ENCODE results near the gene CKAP4.

CKAP4 gene

GRCh38 chr12:106251631-106252455, 4.0 kb upstream of the CKAP4 start:
- Histone ChIP-seq H3K4me1 (ENCODE audit: control insufficient read depth, insufficient read depth, low read length) (peaks cover 9% of the 10 kb centered on the region), H3K9ac (ENCODE audit: low read depth, low read length) (no peak overlapping the region), H3K27me3 (ENCODE audit: control insufficient read depth, insufficient read depth, low read length) (no peaks in the 10 kb centered on the region), H3K9me3 (replicated peaks; ENCODE audit: low read length) (no peaks in the 10 kb centered on the region), H3K4me3 (ENCODE audit: low read length) (no peak overlapping the region), H3K36me3 (ENCODE audit: insufficient read depth, low read length) (no peaks in the 10 kb centered on the region), H3K4me2 (ENCODE audit: low read length) (no peak overlapping the region)

GRCh38 chr12:106249411-106250135, 1.8 kb upstream of the CKAP4 start:
- Histone ChIP-seq H3K4me3 (ENCODE audit: low read length) (no peak overlapping the region), H3K4me1 (ENCODE audit: control insufficient read depth, insufficient read depth, low read length) (peaks cover 22% of the 10 kb centered on the region), H3K4me2 (ENCODE audit: low read length) (peak overlapping the region; percentile 94), H3K36me3 (ENCODE audit: insufficient read depth, low read length) (peaks cover 6% of the 10 kb centered on the region), H3K9me3 (replicated peaks; ENCODE audit: low read length) (no peaks in the 10 kb centered on the region), H3K27me3 (ENCODE audit: control insufficient read depth, insufficient read depth, low read length) (no peaks in the 10 kb centered on the region), H3K9ac (ENCODE audit: low read depth, low read length) (peak overlapping the region; percentile 99)

- H3K36me3 ChIP-seq (ENCODE audit: insufficient read depth, low read length), result peaks cover 12% of the 10 kb centered on the region
- no peaks in the 10 kb centered on the region for H3K27me3 ChIP-seq (ENCODE audit: control insufficient read depth, insufficient read depth, low read length)
- H3K4me1 ChIP-seq (ENCODE audit: control insufficient read depth, insufficient read depth, low read length), result peaks cover 27% of the 10 kb centered on the region
- peak overlapping the region; percentile 99 for H3K9ac ChIP-seq (ENCODE audit: low read depth, low read length)
- peak overlapping the region; percentile 90 for H3K4me3 ChIP-seq (ENCODE audit: low read length)
- no peaks in the 10 kb centered on the region for H3K9me3 ChIP-seq (replicated peaks; ENCODE audit: low read length)
- peak overlapping the region; percentile 94 for H3K4me2 ChIP-seq (ENCODE audit: low read length)
Measured at GRCh38 chr12:106248846-106249371, 1.1 kb upstream of the CKAP4 start.

- Histone ChIP-seq H3K9me3 (replicated peaks; ENCODE audit: low read length) (no peaks in the 10 kb centered on the region), H3K36me3 (ENCODE audit: insufficient read depth, low read length) (peaks cover 17% of the 10 kb centered on the region), H3K27me3 (ENCODE audit: control insufficient read depth, insufficient read depth, low read length) (no peaks in the 10 kb centered on the region), H3K9ac (ENCODE audit: low read depth, low read length) (peak overlapping the region; percentile 99), H3K4me2 (ENCODE audit: low read length) (peak overlapping the region; percentile 94), H3K4me3 (ENCODE audit: low read length) (peak overlapping the region; percentile 90), H3K4me1 (ENCODE audit: control insufficient read depth, insufficient read depth, low read length) (peaks cover 32% of the 10 kb centered on the region)
Measured at GRCh38 chr12:106248312-106248845, 559 bp upstream of the CKAP4 start.

GRCh38 chr12:106246891-106247673, 738 bp downstream of the CKAP4 start:
- Histone ChIP-seq H3K9ac (ENCODE audit: low read depth, low read length) (peak overlapping the region; percentile 99), H3K4me3 (ENCODE audit: low read length) (peak overlapping the region; percentile 90), H3K36me3 (ENCODE audit: insufficient read depth, low read length) (peaks cover 30% of the 10 kb centered on the region), H3K4me1 (ENCODE audit: control insufficient read depth, insufficient read depth, low read length) (peaks cover 34% of the 10 kb centered on the region), H3K4me2 (ENCODE audit: low read length) (peak overlapping the region; percentile 94), H3K9me3 (replicated peaks; ENCODE audit: low read length) (no peaks in the 10 kb centered on the region), H3K27me3 (ENCODE audit: control insufficient read depth, insufficient read depth, low read length) (no peaks in the 10 kb centered on the region)

- Histone ChIP-seq H3K36me3 (ENCODE audit: insufficient read depth, low read length) (peaks cover 36% of the 10 kb centered on the region), H3K4me1 (ENCODE audit: control insufficient read depth, insufficient read depth, low read length) (peaks cover 34% of the 10 kb centered on the region), H3K9me3 (replicated peaks; ENCODE audit: low read length) (no peaks in the 10 kb centered on the region), H3K27me3 (ENCODE audit: control insufficient read depth, insufficient read depth, low read length) (no peaks in the 10 kb centered on the region), H3K4me3 (ENCODE audit: low read length) (peak overlapping the region; percentile 59), H3K4me2 (ENCODE audit: low read length) (peak overlapping the region; percentile 94), H3K9ac (ENCODE audit: low read depth, low read length) (peak overlapping the region; percentile 78)
Measured at GRCh38 chr12:106245767-106246166, 2.1 kb downstream of the CKAP4 start.

- H3K36me3 ChIP-seq (ENCODE audit: insufficient read depth, low read length), result peaks cover 55% of the 10 kb centered on the region
- H3K9me3 ChIP-seq (replicated peaks; ENCODE audit: low read length), result no peaks in the 10 kb centered on the region
- H3K4me3 ChIP-seq (ENCODE audit: low read length), result no peak overlapping the region
- H3K27me3 ChIP-seq (ENCODE audit: control insufficient read depth, insufficient read depth, low read length), result no peaks in the 10 kb centered on the region
- peaks cover 27% of the 10 kb centered on the region for H3K4me1 ChIP-seq (ENCODE audit: control insufficient read depth, insufficient read depth, low read length)
- H3K9ac ChIP-seq (ENCODE audit: low read depth, low read length), result no peak overlapping the region
- H3K4me2 ChIP-seq (ENCODE audit: low read length), result peak overlapping the region; percentile 94
Measured at GRCh38 chr12:106243620-106244019, 4.2 kb downstream of the CKAP4 start.

- Histone ChIP-seq H3K9me3 (replicated peaks; ENCODE audit: low read length) (no peaks in the 10 kb centered on the region), H3K36me3 (ENCODE audit: insufficient read depth, low read length) (peaks cover 74% of the 10 kb centered on the region), H3K4me2 (ENCODE audit: low read length) (no peak overlapping the region), H3K4me1 (ENCODE audit: control insufficient read depth, insufficient read depth, low read length) (peaks cover 22% of the 10 kb centered on the region), H3K27me3 (ENCODE audit: control insufficient read depth, insufficient read depth, low read length) (no peaks in the 10 kb centered on the region), H3K4me3 (ENCODE audit: low read length) (no peak overlapping the region), H3K9ac (ENCODE audit: low read depth, low read length) (no peak overlapping the region)
Measured at GRCh38 chr12:106240821-106241220, 7.0 kb downstream of the CKAP4 start.

- Histone ChIP-seq H3K4me1 (ENCODE audit: control insufficient read depth, insufficient read depth, low read length) (peaks cover 19% of the 10 kb centered on the region), H3K9me3 (replicated peaks; ENCODE audit: low read length) (no peaks in the 10 kb centered on the region), H3K27me3 (ENCODE audit: control insufficient read depth, insufficient read depth, low read length) (no peaks in the 10 kb centered on the region), H3K4me2 (ENCODE audit: low read length) (no peak overlapping the region), H3K4me3 (ENCODE audit: low read length) (no peak overlapping the region), H3K9ac (ENCODE audit: low read depth, low read length) (no peak overlapping the region), H3K36me3 (ENCODE audit: insufficient read depth, low read length) (peaks cover 77% of the 10 kb centered on the region)
Measured at GRCh38 chr12:106239951-106240335, 7.9 kb downstream of the CKAP4 start.

- Histone ChIP-seq H3K27me3 (ENCODE audit: control insufficient read depth, insufficient read depth, low read length) (no peaks in the 10 kb centered on the region), H3K4me1 (ENCODE audit: control insufficient read depth, insufficient read depth, low read length) (peaks cover 19% of the 10 kb centered on the region), H3K9ac (ENCODE audit: low read depth, low read length) (no peak overlapping the region), H3K4me3 (ENCODE audit: low read length) (no peak overlapping the region), H3K9me3 (replicated peaks; ENCODE audit: low read length) (no peaks in the 10 kb centered on the region), H3K4me2 (ENCODE audit: low read length) (no peak overlapping the region), H3K36me3 (ENCODE audit: insufficient read depth, low read length) (peaks cover 72% of the 10 kb centered on the region)
Measured at GRCh38 chr12:106239241-106239950, 8.4 kb downstream of the CKAP4 start.

Data from skeletal muscle satellite cell (primary cell).